Measurements from ENCODE around the gene GCNT3. TPM values are rescaled to one million over a fixed set of nuclear protein-coding genes. Genes with fewer than 3 reads are reported as not detected.

GCNT3 gene
- total RNA-seq, 1 donor = under 0.01 TPM

- H3K4me3 ChIP-seq (ENCODE audit: low read depth, low read length) = no peak overlapping the region
- TF ChIP-seq, protein P1, sequence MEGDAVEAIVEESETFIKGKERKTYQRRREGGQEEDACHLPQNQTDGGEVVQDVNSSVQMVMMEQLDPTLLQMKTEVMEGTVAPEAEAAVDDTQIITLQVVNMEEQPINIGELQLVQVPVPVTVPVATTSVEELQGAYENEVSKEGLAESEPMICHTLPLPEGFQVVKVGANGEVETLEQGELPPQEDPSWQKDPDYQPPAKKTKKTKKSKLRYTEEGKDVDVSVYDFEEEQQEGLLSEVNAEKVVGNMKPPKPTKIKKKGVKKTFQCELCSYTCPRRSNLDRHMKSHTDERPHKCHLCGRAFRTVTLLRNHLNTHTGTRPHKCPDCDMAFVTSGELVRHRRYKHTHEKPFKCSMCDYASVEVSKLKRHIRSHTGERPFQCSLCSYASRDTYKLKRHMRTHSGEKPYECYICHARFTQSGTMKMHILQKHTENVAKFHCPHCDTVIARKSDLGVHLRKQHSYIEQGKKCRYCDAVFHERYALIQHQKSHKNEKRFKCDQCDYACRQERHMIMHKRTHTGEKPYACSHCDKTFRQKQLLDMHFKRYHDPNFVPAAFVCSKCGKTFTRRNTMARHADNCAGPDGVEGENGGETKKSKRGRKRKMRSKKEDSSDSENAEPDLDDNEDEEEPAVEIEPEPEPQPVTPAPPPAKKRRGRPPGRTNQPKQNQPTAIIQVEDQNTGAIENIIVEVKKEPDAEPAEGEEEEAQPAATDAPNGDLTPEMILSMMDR (IDR thresholded peaks at IDR 0.05; ENCODE audit: insufficient read depth, low read depth, low read length) = no peak
- no peak for DNase-seq (ENCODE audit: low read depth)
Measured at GRCh38 chr15:59595434-59595915, 16.1 kb upstream of the GCNT3 start.

GRCh38 chr15:59596640-59597039, 14.9 kb upstream of the GCNT3 start:
- no peak for DNase-seq (ENCODE audit: low read depth)
- H3K4me3 ChIP-seq (ENCODE audit: low read depth, low read length) = no peak overlapping the region
- TF ChIP-seq, protein P1 (IDR thresholded peaks at IDR 0.05; ENCODE audit: insufficient read depth, low read depth, low read length) = no peak

DNA sequence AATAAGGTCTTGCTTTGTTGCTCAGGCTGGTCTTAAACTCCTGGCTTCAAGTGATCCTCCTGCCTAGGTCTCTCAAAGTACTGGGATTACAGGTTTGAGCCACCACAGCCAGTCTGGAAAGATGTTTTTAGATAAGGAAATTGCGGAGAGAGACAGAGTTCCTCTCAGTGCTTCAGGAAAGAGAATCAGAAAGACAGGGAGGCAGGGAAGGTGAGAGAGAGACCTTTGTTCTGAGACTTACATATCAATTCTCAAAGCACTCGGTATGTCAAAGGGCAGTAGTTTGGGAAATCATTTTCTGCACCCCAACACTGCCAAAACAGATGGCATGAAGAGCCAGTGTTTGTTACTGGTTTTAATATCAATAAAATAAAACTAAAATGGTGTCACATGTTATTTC, 13.1 kb upstream of the GCNT3 start:
- TF ChIP-seq, protein P1 (IDR thresholded peaks at IDR 0.05; ENCODE audit: insufficient read depth, low read depth, low read length) = no peak
- DNase-seq (ENCODE audit: low read depth) = no peak
- no peak overlapping the region for H3K4me3 ChIP-seq (ENCODE audit: low read depth, low read length)

DNA sequence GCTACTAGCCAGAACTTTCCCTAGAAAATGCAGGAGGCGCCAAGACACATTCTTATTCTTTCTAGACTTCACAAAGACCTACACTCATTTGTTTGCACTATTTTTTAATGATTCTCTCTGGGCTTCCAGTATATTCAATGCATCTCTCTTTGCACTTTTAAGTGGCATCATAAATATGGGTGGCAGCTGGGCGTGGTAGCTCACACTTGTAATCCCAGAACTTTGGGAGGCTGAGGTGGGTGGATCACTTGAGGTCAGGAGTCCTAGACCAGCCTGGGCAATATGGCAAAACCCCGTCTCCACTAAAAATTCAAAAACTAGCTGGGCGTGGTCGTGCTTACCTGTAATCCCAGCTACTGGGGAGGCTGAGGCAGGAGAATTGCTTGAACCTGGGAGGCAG, 5.6 kb upstream of the GCNT3 start:
- TF ChIP-seq, protein P1 (IDR thresholded peaks at IDR 0.05; ENCODE audit: insufficient read depth, low read depth, low read length) = no peak
- H3K4me3 ChIP-seq (ENCODE audit: low read depth, low read length) = no peak overlapping the region
- DNase-seq (ENCODE audit: low read depth) = no peak

DNA sequence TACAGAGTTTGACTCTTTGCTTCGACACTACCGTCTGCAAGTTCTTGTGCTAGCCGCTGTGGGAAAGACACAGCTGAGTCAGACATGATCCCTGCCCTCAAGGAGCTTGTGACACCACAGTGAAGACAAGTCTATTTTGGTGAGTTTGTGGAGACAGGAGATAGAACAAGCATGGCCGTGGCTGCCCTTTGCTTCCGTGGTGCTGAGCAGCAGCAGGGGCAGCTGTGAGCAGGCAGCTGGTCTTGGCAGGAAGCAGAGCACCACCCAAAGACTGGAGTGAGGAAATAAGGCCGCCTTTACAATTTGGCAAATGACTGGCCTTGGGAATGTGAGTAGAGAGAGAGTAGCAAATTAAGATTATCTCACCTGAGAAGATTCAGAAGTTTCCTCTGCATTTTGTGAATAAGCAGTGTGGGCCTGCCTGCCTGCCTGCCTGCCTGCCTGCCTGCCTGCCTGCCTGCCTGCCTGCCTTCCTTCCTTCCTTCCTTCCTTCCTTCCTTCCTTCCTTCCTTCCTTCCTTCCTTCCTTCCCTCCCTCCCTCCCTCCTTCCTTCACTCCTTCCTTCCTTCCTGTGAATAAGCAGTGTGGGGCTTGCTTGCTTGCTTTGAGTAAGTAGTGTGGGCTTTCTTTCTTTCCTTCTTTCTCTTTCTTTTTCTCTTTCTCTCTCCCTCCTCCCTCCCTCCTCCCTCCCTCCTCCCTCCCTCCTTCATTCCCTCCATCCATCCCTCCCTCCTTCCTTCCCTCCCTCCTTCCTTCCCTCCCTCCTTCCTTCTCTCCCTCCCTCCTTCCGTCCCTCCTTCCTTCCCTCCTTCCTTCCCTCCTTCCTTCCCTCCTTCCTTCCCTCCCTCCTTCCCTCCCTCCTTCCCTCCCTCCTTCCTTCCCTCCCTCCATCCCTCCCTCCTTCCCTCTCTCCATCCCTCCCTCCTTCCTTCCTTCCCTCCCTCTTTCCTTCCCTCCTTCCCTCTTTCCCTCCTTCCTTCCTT, 1.6 kb upstream of the GCNT3 start:
- H3K4me3 ChIP-seq (ENCODE audit: low read depth, low read length) = no peak overlapping the region
- no peak for DNase-seq (ENCODE audit: low read depth)
- TF ChIP-seq, protein P1 (IDR thresholded peaks at IDR 0.05; ENCODE audit: insufficient read depth, low read depth, low read length) = no peak

GRCh38 chr15:59614153-59614552, 2.6 kb downstream of the GCNT3 start:
- no peak overlapping the region for H3K4me3 ChIP-seq (ENCODE audit: low read depth, low read length)
- TF ChIP-seq, protein P1 (IDR thresholded peaks at IDR 0.05; ENCODE audit: insufficient read depth, low read depth, low read length) = no peak
- no peak for DNase-seq (ENCODE audit: low read depth)

Data from fibroblast of villous mesenchyme (primary cell).